ENCODE data around the gene CRYGA.
"Not testable (repeated sequence)": the region's sequence is repeated elsewhere in the genome, so short reads cannot be mapped to it uniquely, and the experiment has no call there.

The CRYGA gene

GRCh38 chr2:208127090-208127489, 36.3 kb downstream of the CRYGA start:
- DNase-seq (ENCODE audit: low spot score): no peak

GRCh38 chr2:208125251-208125650, 38.1 kb downstream of the CRYGA start:
- DNase-seq (ENCODE audit: low spot score): no peak

GRCh38 chr2:208124013-208124715, 39.2 kb downstream of the CRYGA start, which contains the start of gene CRYGD:
TSS of gene CRYGD (minus strand) at chr2:208124524. CDS start at chr2:208124473, 51 bp downstream.
- DNase-seq (ENCODE audit: low spot score): not testable (repeated sequence)

GRCh38 chr2:208122248-208122647, 41.1 kb downstream of the CRYGA start:
- no peak for DNase-seq (ENCODE audit: low spot score)

- no peak for DNase-seq (ENCODE audit: low spot score)
Observed at GRCh38 chr2:208118918-208119317, 44.5 kb downstream of the CRYGA start.

- not testable (repeated sequence) for DNase-seq (ENCODE audit: low spot score)
Observed at GRCh38 chr2:208117390-208117789, 46.0 kb downstream of the CRYGA start.

- DNase-seq (ENCODE audit: low spot score): peak; percentile 74
Observed at GRCh38 chr2:208112969-208113368, 50.4 kb downstream of the CRYGA start.

- DNase-seq (ENCODE audit: low spot score): not testable (repeated sequence)
Observed at GRCh38 chr2:208112273-208112745, 51.1 kb downstream of the CRYGA start.
